SK-N-DZ (cell line): ENCODE results near the gene INSC.

Source experiments
- DNase-seq: peaks from one replicate; pipeline ENCODE4 v3.0.0-alpha.2; 2015; ENCODE audit warnings: low spot score

INSC gene

GRCh38 chr11:15215005-15215404, 100.3 kb downstream of the INSC start:
- DNase-seq, result no peak

- no peak for DNase-seq
Observed at GRCh38 chr11:15216678-15217077, 102.0 kb downstream of the INSC start.

- DNase-seq, result no peak
Observed at GRCh38 chr11:15217416-15217815, 102.7 kb downstream of the INSC start.

- no peak for DNase-seq
Observed at GRCh38 chr11:15222777-15223176, 108.1 kb downstream of the INSC start.

GRCh38 chr11:15223318-15223717, 108.6 kb downstream of the INSC start:
- DNase-seq, result no peak

GRCh38 chr11:15224466-15224865, 109.7 kb downstream of the INSC start:
- DNase-seq, result no peak

- DNase-seq, result no peak
Observed at GRCh38 chr11:15227011-15227410, 112.3 kb downstream of the INSC start.

GRCh38 chr11:15228331-15228849, 113.7 kb downstream of the INSC start:
- no peak for DNase-seq

GRCh38 chr11:15229069-15229468, 114.3 kb downstream of the INSC start:
- DNase-seq, result no peak

- no peak for DNase-seq
Observed at GRCh38 chr11:15232496-15232895, 117.8 kb downstream of the INSC start.

- no peak for DNase-seq
Observed at GRCh38 chr11:15233371-15234165, 118.8 kb downstream of the INSC start.

- no peak for DNase-seq
Observed at GRCh38 chr11:15234796-15235195, 120.1 kb downstream of the INSC start.

- no peak for DNase-seq
Observed at GRCh38 chr11:15236559-15236958, 121.8 kb downstream of the INSC start.

- DNase-seq, result no peak
Observed at GRCh38 chr11:15238856-15239255, 124.1 kb downstream of the INSC start.

- no peak for DNase-seq
Observed at GRCh38 chr11:15248749-15249148, 134.0 kb downstream of the INSC start.

GRCh38 chr11:15258433-15259165, 143.9 kb downstream of the INSC start:
- DNase-seq, result peak; percentile 11

- DNase-seq, result no peak
Observed at GRCh38 chr11:15266999-15267398, 152.3 kb downstream of the INSC start.

- no peak for DNase-seq
Observed at GRCh38 chr11:15268598-15268997, 153.9 kb downstream of the INSC start.

GRCh38 chr11:15275141-15275540, 160.4 kb downstream of the INSC start:
- no peak for DNase-seq

- DNase-seq, result no peak
Observed at GRCh38 chr11:15276621-15277020, 161.9 kb downstream of the INSC start.

- DNase-seq, result no peak
Observed at GRCh38 chr11:15278128-15278527, 163.4 kb downstream of the INSC start.

GRCh38 chr11:15280393-15280792, 165.7 kb downstream of the INSC start:
- DNase-seq, result no peak

GRCh38 chr11:15282754-15283153, 168.0 kb downstream of the INSC start:
- no peak for DNase-seq
